ENCODE measurements around the gene MORN4.
A peak's percentile ranks its signal among the peaks of the same experiment; 100 is the strongest.
"Not testable (repeated sequence)": the region's sequence is repeated elsewhere in the genome, so short reads cannot be mapped to it uniquely, and the experiment has no call there.

Gene MORN4

DNA sequence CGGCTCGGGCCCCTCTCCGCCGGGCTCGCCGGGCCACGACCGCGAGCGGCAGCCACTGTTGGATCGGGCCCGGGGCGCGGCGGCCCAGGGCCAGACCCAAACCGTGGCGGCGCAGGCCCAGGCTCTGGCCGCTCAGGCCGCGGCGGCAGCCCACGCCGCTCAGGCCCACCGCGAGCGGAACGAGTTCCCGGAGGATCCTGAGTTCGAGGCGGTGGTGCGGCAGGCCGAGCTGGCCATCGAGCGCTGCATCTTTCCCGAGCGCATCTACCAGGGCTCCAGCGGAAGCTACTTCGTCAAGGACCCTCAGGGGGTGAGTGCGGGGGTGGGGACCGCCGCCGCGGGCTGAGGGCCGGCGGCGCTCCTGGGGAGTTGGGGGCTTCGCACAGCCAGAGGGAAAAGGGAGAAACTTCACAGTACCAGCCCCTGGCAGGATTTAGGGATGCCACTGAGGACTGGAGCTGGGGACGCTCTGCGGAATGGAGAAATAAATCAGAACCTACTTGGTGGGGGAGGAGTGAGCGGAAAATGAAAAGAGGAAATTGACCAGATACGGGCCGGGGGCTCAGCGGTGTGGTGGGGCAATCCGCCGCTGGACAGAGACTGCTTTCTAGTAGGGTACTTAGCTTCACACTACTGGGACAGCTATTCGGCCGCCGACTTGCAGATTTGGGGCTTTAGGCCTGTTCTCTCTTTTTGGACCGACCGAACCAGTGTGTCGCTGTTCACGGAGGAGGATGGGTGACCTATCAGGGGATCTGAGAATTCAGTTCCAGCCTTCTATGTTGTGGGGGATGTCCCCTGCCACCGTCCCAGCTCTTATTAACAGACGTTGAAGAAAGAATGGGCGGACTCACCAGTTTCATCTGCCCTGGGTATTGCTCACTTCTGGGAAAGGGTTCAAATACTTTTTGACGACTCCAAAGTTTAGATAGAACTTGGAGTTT lies 7.8 kb upstream of the MORN4 start:
- DNase-seq (ENCODE audit: low spot score) = no peak

DNA sequence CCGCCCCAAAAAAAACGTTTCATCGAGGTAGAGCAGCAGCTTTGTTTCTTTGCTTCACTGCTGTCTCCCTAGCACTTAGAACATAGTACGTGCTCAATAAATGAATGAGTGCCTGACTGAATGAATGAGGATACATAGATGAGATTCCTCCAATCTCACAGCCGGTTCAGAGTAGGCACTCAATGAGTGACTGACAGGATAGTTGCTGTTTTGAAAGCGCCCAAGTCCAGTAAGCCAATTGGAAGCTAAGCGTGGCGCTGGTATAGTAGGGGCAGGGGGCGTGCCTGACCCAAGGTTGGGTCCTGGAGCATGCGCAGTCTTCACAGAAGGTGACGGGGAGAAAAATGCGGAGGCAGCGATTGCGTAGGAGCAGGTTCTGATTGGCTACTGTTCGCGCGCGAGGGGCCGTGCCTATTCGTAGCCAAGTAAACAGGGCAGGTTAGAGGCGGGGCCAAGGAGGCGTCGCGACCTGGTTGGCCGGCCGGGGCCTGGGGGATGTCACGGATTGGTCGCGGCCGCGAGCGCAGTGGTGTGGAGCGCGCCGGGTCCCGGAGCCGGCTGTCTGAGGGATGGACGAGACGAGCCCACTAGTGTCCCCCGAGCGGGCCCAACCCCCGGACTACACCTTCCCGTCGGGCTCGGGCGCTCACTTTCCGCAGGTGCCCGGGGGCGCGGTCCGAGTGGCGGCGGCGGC lies 7.0 kb upstream of the MORN4 start, which contains the start of gene PI4K2A:
Gene PI4K2A, plus strand, starts transcription at position 498 of the 694 bp plus-strand sequence. Its CDS starts 72 bp downstream, at position 570.
- peak; percentile 99 for DNase-seq (ENCODE audit: low spot score)

DNA sequence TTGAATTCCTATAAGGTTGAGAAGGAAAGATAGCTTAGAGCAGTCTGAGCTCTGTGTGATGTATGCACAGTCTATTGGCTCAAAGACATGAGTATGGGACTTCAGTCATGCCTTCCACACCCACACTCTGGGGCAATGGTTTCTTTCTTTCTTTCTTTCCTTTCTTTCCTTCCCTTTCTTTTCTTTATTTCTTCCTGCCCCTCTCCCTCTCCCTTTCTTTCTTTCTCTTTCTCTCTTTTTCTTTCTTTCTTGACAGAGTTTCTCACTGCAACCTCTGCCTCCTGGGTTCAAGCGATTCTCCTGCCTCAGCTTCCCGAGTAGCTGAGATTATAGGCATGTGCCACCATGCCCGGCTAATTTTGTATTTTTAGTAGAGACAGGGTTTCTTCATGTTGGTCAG lies 5.8 kb upstream of the MORN4 start:
- not testable (repeated sequence) for DNase-seq (ENCODE audit: low spot score)

GRCh38 chr10:97635577-97635976 lies 2.3 kb upstream of the MORN4 start:
- no peak for DNase-seq (ENCODE audit: low spot score)

- DNase-seq (ENCODE audit: low spot score) = peak; percentile 27
Measured at GRCh38 chr10:97633921-97634320, 621 bp upstream of the MORN4 start.

DNA sequence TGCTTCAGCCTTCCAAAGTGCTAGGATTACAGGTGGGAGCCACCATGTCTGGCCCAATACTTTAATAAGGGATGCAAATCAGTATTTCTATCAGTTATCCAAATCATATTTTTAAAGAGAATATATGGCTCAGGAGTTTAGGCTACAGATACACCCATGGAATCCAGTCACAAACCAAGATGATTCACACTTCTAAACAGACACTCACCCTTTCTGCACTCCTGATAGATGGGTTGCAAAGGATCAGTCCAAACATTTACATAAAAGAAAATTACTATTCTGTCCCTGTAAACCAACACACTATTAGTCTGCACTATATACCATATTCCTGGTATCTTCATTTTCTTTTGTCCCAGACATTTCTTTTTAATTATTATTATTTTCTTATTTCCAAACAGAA lies 2.2 kb downstream of the MORN4 start:
- no peak for DNase-seq (ENCODE audit: low spot score)

- no peak for DNase-seq (ENCODE audit: low spot score)
Measured at GRCh38 chr10:97629289-97629688, 4.0 kb downstream of the MORN4 start.

- DNase-seq (ENCODE audit: low spot score) = no peak
Measured at GRCh38 chr10:97628228-97628627, 5.1 kb downstream of the MORN4 start.

DNA sequence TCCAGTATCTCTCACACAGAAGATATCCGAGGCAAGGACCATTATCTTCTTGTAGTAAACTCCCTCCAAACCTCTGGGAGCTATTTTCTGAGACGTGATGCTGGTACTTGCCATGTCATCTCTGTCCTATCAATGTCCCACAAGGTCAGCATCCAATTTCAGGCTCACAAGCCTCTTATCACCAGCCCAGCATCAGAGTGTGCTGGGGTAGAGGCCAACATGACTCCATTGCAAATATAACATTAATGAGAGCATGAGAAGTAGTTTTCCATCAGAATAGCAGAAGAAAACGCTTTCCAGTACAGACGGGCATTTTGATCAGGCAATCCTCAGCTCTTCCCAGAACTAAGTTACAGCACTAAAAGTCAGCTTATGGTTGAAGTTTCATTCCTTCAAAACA lies 5.6 kb downstream of the MORN4 start:
- no peak for DNase-seq (ENCODE audit: low spot score)

GRCh38 chr10:97623277-97623676 lies 10.0 kb downstream of the MORN4 start:
- DNase-seq (ENCODE audit: low spot score) = no peak

DNA sequence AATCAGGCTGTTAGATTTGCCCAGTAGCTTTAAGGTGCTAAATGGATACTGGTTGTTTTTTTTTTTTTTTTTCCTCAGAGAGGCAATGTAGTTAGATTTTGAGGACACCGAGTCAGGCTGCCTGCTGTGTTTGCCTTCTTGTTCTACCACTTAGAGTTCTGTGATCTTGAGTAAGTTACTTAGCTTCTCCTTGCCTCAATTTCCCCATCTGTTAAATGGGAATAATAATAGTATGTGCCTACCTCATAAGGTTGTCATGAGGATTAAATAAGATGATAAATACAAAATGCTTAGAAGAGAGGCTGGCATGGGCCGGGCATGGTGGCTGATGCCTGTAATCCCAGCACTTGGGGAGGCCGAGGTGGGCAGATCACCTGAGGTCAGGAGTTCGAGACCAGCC lies 14.6 kb downstream of the MORN4 start:
- DNase-seq (ENCODE audit: low spot score) = no peak

GRCh38 chr10:97618285-97618684 lies 15.0 kb downstream of the MORN4 start:
- DNase-seq (ENCODE audit: low spot score) = no peak

- DNase-seq (ENCODE audit: low spot score) = no peak
Measured at GRCh38 chr10:97612386-97612785, 20.9 kb downstream of the MORN4 start.

GRCh38 chr10:97611473-97611872 lies 21.8 kb downstream of the MORN4 start:
- DNase-seq (ENCODE audit: low spot score) = no peak

DNA sequence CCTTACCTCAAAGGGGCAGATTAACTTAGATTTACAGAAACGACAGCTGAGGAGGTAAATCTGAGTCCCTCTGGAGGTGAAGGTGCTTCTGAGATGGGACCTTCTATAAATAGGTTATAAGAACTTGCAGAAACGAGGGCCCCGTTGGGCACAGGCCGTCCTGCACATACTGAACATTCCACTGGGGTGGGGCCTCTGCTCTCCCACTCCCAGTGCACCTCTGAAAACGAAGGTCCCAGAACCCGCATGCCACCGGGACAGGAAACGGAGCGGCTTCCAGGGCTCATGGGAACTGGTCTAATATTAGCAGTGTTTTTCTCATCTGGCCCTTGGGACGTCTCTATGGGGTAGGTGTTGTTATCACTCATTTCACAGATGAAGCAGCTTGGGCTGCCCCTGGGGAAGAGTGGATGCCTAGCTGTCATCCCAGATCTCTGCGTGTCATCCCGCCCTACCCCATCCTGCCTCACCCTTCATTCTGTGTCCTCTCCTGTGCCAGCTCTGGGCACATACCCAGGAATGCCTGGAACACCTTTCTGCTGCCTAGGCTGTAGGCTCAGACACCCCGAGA lies 24.2 kb downstream of the MORN4 start:
- no peak for DNase-seq (ENCODE audit: low spot score)

- no peak for DNase-seq (ENCODE audit: low spot score)
Measured at GRCh38 chr10:97607095-97607636, 26.1 kb downstream of the MORN4 start.

DNA sequence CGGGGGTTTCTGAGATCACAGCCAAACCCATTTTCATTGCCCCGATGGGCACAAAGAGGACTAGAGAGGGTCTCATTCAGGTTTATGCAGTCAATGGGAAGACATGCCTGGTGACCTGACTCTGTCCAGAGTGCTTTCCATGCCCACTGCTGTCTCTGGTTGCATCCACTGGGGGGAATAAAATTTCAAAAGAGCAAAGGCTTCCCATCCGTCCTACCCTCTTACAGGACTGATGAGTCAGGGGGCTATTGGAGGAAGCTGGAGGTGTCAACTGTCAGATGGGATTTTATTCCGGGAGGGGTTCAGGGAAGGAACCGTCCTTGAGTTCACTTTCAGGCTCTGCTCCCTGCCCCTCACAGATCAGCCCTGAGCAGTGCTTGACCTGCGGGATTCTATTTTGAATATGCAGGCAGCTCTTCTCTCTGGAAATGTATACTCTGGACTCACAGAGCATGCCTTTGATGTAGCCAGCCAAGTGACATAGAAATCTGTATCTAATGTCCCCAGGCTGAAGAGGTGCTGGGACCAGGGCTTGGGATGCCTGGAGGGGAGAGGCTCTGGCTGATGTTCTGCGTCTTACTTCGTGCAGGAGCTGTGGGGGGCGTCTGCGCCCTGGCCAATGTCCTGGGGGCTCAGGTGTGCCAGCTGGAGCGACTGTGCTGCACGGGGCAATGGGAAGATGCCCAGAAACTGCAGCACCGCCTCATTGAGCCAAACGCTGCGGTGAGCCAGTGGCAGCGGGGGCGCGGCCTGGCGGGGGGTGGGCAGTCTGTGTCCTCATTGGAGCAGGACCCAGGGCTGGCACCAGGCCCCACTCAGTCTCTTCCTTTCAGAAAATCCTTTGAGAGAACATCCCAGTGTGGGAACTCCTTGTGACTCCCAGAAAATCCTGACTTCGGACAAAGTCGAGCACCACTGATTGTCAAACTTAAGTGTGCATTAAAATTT lies 31.8 kb downstream of the MORN4 start:
- no peak for DNase-seq (ENCODE audit: low spot score)

GRCh38 chr10:97600616-97601015 lies 32.7 kb downstream of the MORN4 start:
- no peak for DNase-seq (ENCODE audit: low spot score)

- DNase-seq (ENCODE audit: low spot score) = no peak
Measured at GRCh38 chr10:97599272-97599619, 34.1 kb downstream of the MORN4 start.

DNA sequence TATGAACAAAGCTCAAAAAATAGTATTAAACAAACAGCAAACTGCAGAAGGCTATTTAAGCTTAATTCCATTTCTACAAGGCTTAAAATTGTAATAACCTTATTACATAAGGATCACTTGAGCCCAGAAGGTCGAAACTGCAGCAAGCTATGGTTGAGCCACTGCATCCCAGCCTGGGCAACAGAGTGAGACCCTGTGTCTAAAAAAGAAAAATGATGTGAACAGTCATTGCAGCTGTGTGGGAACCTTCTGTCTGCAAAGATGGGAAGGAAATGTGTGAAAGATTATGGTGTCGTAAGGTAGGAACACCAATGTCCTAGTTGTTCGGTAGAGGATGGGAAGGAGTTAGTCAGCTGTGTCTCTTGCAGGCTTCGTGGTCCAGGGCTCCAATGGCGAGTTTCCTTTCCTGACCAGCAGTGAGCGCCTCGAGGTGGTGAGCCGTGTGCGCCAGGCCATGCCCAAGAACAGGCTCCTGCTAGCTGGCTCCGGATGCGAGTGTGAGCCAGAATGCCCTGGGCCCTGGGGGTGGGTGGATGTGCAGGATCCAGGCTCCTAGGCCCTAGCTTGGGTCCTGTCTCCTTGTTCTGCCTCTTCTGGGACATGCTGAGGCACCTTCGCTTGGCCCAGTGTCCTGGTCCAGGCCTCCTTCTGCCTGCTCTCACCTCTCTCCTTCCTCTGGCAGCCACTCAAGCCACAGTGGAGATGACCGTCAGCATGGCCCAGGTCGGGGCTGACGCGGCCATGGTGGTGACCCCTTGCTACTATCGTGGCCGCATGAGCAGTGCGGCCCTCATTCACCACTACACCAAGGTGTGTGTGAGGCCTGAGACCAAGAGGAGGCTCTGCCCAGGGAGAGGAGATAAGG lies 34.7 kb downstream of the MORN4 start:
- DNase-seq (ENCODE audit: low spot score) = no peak

DNA sequence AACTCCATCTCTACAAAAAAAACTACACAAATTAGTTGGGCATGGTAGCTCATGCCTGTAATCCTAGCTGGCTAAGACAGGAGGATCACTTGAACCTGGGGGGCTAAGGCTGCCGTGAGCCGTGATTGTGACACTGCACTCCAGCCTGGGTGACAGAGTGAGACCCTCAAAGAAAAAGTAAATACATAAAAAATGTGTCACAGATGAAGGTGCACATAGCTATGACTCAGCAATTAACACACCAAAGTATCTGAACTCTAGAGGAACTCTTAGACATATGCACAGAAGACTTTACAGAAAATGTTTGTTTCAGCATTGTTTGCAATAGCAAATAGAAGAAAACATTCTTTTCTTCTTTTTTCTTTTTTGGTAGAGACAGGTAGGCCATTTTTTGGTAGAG lies 35.5 kb downstream of the MORN4 start:
- DNase-seq (ENCODE audit: low spot score) = no peak

Measured in CD4-positive, alpha-beta T cell treated with Interleukin-2 at 100 ng/mL for 4 hours (primary cell).